Neural progenitor cell (in vitro differentiated cells): ENCODE results near the gene MED12L.

ENCODE experiments used
- EZH2 ChIP-seq: fragments of 200-600 bp; sonication (generic); IDR thresholded peaks from 2 replicates; pipeline ENCODE4 v1.6.1; 2017; ENCODE audit warnings: antibody characterized with exemption, mild to moderate bottlenecking, moderate library complexity
- EZH2phosphoT487 ChIP-seq: fragments of 200-600 bp; sonication (generic); IDR thresholded peaks from 2 replicates; pipeline ENCODE4 v1.6.1; 2017; ENCODE audit warnings: antibody characterized with exemption
- TF ChIP-seq, protein P1 (sequence below): fragments of 200-600 bp; sonication (generic); IDR thresholded peaks from 2 replicates; pipeline ENCODE4 v1.5.1; 2017; ENCODE audit warnings: antibody characterized with exemption, mild to moderate bottlenecking

DNA sequence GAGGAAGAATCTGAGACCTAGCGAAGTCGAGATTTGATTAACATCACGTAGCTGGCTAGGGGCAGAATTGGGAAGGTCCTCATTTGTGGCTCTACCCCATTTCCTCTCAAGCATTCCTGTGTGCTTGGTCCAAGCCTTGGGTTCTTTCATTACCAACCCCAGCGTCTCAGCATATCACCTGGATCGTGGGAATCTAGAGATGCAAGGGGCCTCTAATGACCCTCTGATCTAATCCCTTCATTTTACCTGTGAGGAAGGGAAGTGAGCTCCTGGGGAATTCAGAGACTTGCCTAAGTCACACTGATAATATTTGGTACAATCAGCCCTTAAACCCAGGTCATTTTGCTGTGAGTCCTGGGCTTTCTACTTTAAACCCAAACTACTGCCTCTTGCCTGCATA is 229.1 kb downstream of the MED12L start:
- TF ChIP-seq EZH2 (no peak), EZH2phosphoT487 (no peak)
- TF ChIP-seq, protein P1, sequence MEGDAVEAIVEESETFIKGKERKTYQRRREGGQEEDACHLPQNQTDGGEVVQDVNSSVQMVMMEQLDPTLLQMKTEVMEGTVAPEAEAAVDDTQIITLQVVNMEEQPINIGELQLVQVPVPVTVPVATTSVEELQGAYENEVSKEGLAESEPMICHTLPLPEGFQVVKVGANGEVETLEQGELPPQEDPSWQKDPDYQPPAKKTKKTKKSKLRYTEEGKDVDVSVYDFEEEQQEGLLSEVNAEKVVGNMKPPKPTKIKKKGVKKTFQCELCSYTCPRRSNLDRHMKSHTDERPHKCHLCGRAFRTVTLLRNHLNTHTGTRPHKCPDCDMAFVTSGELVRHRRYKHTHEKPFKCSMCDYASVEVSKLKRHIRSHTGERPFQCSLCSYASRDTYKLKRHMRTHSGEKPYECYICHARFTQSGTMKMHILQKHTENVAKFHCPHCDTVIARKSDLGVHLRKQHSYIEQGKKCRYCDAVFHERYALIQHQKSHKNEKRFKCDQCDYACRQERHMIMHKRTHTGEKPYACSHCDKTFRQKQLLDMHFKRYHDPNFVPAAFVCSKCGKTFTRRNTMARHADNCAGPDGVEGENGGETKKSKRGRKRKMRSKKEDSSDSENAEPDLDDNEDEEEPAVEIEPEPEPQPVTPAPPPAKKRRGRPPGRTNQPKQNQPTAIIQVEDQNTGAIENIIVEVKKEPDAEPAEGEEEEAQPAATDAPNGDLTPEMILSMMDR = no peak
